Glutamatergic neuron (in vitro differentiated cells): Measurements from ENCODE around the gene NCL. TPM values are rescaled to one million over a fixed set of nuclear protein-coding genes. Genes with fewer than 3 reads are reported as not detected.
A peak's percentile ranks its signal among the peaks of the same experiment; 100 is the strongest.
"Not testable (repeated sequence)": the region's sequence is repeated elsewhere in the genome, so short reads cannot be mapped to it uniquely, and the experiment has no call there.

Source experiments
- DNase-seq: peaks from one replicate; pipeline ENCODE4 v3.0.0; 2022
- H3K27ac Mint-ChIP-seq: one replicate; pipeline ENCODE4 v1.8.0; 2020; ENCODE audit warnings: mild to moderate bottlenecking, mixed read lengths, inconsistent platforms; ENCODE audit not compliant: unreplicated experiment
- H3K27me3 Mint-ChIP-seq: one replicate; pipeline ENCODE4 v1.8.0; 2020; ENCODE audit warnings: mild to moderate bottlenecking, moderate library complexity, mixed read lengths, inconsistent platforms; ENCODE audit not compliant: unreplicated experiment
- H3K36me3 Mint-ChIP-seq: one replicate; pipeline ENCODE4 v1.8.0; 2020; ENCODE audit warnings: mild to moderate bottlenecking, mixed read lengths, inconsistent platforms; ENCODE audit not compliant: unreplicated experiment
- H3K4me1 Mint-ChIP-seq: one replicate; pipeline ENCODE4 v1.8.0; 2020; ENCODE audit warnings: mild to moderate bottlenecking, low read depth, mixed read lengths, inconsistent platforms; ENCODE audit not compliant: unreplicated experiment
- H3K4me3 Mint-ChIP-seq: one replicate; pipeline ENCODE4 v1.8.0; 2020; ENCODE audit warnings: mild to moderate bottlenecking, mixed read lengths, inconsistent platforms; ENCODE audit not compliant: unreplicated experiment
- H3K9me3 Mint-ChIP-seq: one replicate; pipeline ENCODE4 v1.8.0; 2020; ENCODE audit warnings: mild to moderate bottlenecking, moderate library complexity, mixed read lengths, inconsistent platforms; ENCODE audit not compliant: unreplicated experiment
- total RNA-seq: library from RNA; stranded (reverse); fragmentation: NEBNext Ultra II Directional; extraction: Animal tissue kit (Norgen Biotek cat#: 25700); gene quantifications from one replicate; pipeline ENCODE4 v1.2.1, GENCODE V29; 2021; ENCODE audit not compliant: unreplicated experiment
- TF ChIP-seq, protein P1 (sequence below): fragments of 200-600 bp; sonication (generic); IDR thresholded peaks from one replicate; pipeline ENCODE4 v1.5.0; 2021; ENCODE audit not compliant: partially characterized antibody, unreplicated experiment

The NCL gene
- total RNA-seq, 1 donor from 2014 or later = 320 TPM

DNA sequence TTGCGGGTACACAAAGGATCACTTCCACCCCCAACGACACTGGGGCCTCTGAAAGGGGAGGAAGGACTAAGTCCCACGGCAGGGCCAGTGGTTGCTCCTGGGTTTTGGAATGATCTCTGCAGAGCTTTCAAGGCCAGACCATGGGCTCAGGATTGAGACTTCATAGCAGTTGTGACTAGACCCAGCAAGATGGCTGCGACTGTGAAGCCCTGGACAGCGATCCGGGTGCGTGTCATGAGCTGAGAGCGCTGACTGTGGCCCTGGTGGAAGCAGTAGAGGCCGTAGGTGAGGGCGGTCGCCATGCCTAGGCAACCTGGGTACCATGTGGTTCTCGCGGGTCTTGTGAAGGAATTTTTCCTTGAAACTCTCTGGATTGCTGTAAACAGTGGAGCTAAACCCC is 27.3 kb downstream of the NCL start:
- Mint-ChIP-seq H3K36me3 (peaks cover 2% of the 10 kb centered on the region), H3K9me3 (no peaks in the 10 kb centered on the region), H3K4me1 (no peaks in the 10 kb centered on the region), H3K4me3 (no peak overlapping the region), H3K27me3 (no peaks in the 10 kb centered on the region), H3K27ac (no peak overlapping the region)
- no peak for DNase-seq
- TF ChIP-seq, protein P1, sequence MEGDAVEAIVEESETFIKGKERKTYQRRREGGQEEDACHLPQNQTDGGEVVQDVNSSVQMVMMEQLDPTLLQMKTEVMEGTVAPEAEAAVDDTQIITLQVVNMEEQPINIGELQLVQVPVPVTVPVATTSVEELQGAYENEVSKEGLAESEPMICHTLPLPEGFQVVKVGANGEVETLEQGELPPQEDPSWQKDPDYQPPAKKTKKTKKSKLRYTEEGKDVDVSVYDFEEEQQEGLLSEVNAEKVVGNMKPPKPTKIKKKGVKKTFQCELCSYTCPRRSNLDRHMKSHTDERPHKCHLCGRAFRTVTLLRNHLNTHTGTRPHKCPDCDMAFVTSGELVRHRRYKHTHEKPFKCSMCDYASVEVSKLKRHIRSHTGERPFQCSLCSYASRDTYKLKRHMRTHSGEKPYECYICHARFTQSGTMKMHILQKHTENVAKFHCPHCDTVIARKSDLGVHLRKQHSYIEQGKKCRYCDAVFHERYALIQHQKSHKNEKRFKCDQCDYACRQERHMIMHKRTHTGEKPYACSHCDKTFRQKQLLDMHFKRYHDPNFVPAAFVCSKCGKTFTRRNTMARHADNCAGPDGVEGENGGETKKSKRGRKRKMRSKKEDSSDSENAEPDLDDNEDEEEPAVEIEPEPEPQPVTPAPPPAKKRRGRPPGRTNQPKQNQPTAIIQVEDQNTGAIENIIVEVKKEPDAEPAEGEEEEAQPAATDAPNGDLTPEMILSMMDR = no peak

DNA sequence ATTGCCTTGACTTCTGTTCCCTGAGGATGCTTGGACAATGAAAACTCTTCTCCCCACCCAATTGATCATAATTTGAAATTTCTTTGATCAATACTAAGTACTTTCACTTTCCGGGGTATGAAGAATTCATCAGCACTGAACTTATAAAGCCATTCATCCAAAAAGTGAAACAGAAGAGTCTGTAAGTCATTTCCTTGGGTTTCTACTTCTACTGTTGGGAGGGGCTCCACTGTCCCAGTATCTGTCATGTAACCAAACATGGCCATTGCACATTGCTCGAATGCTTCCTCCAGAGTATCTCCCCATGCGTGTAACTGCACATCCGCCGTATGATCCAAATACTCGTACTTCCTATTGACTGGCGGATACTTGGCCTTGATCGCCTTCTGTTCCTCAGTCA is 30.3 kb downstream of the NCL start:
- H3K27ac Mint-ChIP-seq = no peak overlapping the region
- no peak for DNase-seq
- no peak overlapping the region for H3K4me3 Mint-ChIP-seq
- peaks cover 5% of the 10 kb centered on the region for H3K4me1 Mint-ChIP-seq
- TF ChIP-seq, protein P1 = no peak
- no peaks in the 10 kb centered on the region for H3K27me3 Mint-ChIP-seq
- peaks cover 5% of the 10 kb centered on the region for H3K36me3 Mint-ChIP-seq
- H3K9me3 Mint-ChIP-seq = peaks cover 4% of the 10 kb centered on the region

DNA sequence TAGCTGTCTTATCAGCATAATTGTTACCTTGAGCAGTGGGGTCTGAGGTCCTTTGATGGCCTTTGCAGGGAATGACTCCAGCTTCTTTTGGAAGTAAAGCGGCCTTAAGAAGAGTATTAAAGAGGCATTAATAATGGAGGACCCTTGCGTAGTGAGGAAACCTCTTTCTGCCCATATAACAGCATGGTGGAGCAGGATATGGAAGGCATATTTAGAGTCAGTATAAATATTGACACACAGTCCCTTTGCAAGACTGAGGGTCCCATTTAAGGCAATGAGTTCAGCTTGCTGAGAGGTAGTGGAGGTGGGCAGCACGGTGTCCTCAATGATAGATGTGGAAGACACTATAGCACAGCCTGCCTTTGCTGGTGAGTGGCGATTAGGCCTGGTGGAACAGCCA is 32.7 kb downstream of the NCL start:
- peaks cover 5% of the 10 kb centered on the region for H3K36me3 Mint-ChIP-seq
- no peak for DNase-seq

DNA sequence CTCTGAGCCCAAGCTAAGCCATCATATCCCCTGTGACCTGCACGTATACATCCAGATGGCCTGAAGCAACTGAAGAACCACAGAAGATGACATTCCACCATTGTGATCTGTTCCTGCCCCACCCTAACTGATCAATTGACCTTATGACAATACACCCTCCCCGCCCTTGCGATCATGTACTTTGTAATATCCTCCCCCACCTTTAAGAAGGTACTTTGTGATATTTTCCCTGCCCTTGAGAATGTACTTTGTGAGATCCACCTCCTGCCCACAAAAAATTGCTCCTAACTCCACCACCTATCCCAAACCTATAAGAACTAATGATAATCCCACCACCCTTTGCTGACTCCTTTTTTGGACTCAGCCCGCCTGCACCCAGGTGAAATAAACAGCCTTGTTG is 33.8 kb downstream of the NCL start:
- not testable (repeated sequence) for H3K4me1 Mint-ChIP-seq, H3K27me3 Mint-ChIP-seq, H3K36me3 Mint-ChIP-seq, H3K9me3 Mint-ChIP-seq, H3K4me3 Mint-ChIP-seq, DNase-seq, H3K27ac Mint-ChIP-seq

More for the DNA sequence above, 32.7 kb downstream of the NCL start:
- Mint-ChIP-seq H3K4me1 (peaks cover 5% of the 10 kb centered on the region), H3K9me3 (peaks cover 4% of the 10 kb centered on the region), H3K4me3 (no peak overlapping the region), H3K27me3 (no peaks in the 10 kb centered on the region), H3K27ac (no peak overlapping the region)
- TF ChIP-seq, protein P1 = no peak

DNA sequence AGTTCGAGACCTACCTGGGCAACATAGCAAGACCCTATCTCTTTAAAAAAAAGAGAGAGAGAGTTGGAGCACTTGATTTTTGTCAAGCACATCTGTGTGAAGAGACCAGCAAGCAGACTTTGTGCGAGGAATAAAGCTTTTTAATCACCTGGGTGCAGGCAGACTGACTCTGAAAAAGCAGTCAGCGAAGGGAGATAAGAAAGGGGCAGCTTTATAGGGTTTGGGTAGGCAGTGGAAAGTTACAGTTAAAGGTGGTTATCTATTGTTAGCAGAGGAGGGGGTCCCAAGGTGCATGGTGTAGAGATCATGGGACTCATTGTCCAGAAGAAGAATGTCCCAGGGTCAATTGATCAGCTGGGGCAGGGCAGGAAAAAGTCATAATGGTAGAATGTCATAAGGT is 34.4 kb downstream of the NCL start:
- DNase-seq = no peak
- TF ChIP-seq, protein P1 = no peak
- Mint-ChIP-seq H3K36me3 (peaks cover 5% of the 10 kb centered on the region), H3K27ac (peak overlapping the region; percentile 66), H3K4me3 (no peak overlapping the region), H3K4me1 (peaks cover 5% of the 10 kb centered on the region), H3K27me3 (no peaks in the 10 kb centered on the region), H3K9me3 (peaks cover 4% of the 10 kb centered on the region)

DNA sequence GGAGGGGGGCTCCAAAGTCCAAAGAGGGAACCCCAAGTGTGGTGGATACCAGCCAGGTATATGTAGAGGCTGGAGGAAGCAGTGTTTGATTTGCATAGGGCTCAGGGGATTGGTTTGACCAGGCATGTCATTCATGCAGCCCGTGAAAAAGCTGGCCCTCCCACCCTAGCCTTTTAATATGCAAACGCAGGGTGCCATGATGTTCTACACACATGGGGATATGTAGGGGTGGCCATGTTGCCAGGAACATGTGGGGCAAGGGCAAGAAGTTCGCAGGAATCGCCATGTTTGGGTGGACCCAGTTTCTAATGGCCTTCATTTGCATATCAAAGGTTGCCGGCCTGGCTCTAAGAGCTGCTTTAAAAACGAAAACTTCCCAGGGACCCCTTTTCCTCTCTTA is 35.1 kb downstream of the NCL start:
- Mint-ChIP-seq H3K27ac (no peak overlapping the region), H3K36me3 (peaks cover 5% of the 10 kb centered on the region), H3K27me3 (no peaks in the 10 kb centered on the region), H3K4me3 (no peak overlapping the region), H3K9me3 (peaks cover 4% of the 10 kb centered on the region), H3K4me1 (peaks cover 5% of the 10 kb centered on the region)
- no peak for DNase-seq
- TF ChIP-seq, protein P1 = no peak
